Measurements from ENCODE around the gene ZDHHC24.

DNA sequence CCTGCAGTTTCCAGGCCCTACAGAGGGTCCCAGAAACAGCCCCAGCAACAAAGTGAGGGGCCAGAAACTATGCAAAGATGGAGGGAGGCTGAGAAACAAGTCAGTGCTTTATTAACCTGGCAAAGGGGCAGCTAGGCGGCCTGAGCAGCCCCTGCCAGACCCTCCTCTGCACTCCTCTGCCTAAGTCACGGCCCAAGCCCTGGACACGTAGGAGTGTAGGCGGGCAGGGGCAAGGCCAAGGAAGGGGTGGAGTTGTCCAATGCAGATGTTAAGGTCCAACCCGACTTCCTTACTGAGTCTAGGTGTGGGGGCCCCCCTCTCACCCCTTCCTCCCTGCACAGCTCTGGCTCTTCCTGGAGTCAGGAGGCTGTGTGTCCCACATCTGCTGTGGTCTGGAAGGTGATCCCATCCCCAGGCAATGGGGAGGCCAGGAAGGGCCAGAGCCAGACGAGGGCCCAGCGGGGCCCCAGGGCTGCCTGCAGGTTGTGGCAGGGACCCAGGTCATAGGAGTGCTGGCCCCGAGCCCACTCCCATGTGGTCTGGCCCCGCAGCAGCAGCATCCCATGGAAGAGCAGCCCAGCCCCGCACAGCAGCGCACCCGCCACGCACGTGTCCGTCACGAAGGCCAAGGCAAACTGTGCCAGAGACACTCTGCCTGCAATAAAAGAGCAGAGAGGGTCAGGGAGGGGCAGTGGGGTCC is 6.5 kb downstream of the ZDHHC24 start:
- TF ChIP-seq, protein P1, sequence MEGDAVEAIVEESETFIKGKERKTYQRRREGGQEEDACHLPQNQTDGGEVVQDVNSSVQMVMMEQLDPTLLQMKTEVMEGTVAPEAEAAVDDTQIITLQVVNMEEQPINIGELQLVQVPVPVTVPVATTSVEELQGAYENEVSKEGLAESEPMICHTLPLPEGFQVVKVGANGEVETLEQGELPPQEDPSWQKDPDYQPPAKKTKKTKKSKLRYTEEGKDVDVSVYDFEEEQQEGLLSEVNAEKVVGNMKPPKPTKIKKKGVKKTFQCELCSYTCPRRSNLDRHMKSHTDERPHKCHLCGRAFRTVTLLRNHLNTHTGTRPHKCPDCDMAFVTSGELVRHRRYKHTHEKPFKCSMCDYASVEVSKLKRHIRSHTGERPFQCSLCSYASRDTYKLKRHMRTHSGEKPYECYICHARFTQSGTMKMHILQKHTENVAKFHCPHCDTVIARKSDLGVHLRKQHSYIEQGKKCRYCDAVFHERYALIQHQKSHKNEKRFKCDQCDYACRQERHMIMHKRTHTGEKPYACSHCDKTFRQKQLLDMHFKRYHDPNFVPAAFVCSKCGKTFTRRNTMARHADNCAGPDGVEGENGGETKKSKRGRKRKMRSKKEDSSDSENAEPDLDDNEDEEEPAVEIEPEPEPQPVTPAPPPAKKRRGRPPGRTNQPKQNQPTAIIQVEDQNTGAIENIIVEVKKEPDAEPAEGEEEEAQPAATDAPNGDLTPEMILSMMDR (IDR thresholded peaks at IDR 0.05): no peak
- no peak for TF ChIP-seq POLR2A (IDR thresholded peaks at IDR 0.05)
